ENCODE measurements around the gene PSME1.

GRCh38 chr14:24135584-24135833, 485 bp upstream of the PSME1 start:
- TF ChIP-seq CTCF (conservative IDR thresholded peaks at IDR 0.05; ENCODE audit: low read depth, low read length), result no peak
- TF ChIP-seq EZH2 (IDR thresholded peaks at IDR 0.05; ENCODE audit: borderline replicate concordance, low read depth, low read length, poor library complexity, severe bottlenecking), result no peak

Measured in A673 (cell line).